C4-2B (cell line): Measurements from ENCODE around the gene MOV10L1.

Experiments
- H3K27ac ChIP-seq: fragments of 450-650 bp; 2 replicates; pipeline ENCODE4 v1.5.1; 2017
- ZFX ChIP-seq: fragments of 450-650 bp; IDR thresholded peaks from 2 replicates; pipeline ENCODE4 v1.6.1; 2017
- TF ChIP-seq, protein P1 (sequence below): fragments of 450-650 bp; conservative IDR thresholded peaks from 2 replicates; pipeline ENCODE4 v1.5.1; 2017; ENCODE audit warnings: mild to moderate bottlenecking

Gene MOV10L1

DNA sequence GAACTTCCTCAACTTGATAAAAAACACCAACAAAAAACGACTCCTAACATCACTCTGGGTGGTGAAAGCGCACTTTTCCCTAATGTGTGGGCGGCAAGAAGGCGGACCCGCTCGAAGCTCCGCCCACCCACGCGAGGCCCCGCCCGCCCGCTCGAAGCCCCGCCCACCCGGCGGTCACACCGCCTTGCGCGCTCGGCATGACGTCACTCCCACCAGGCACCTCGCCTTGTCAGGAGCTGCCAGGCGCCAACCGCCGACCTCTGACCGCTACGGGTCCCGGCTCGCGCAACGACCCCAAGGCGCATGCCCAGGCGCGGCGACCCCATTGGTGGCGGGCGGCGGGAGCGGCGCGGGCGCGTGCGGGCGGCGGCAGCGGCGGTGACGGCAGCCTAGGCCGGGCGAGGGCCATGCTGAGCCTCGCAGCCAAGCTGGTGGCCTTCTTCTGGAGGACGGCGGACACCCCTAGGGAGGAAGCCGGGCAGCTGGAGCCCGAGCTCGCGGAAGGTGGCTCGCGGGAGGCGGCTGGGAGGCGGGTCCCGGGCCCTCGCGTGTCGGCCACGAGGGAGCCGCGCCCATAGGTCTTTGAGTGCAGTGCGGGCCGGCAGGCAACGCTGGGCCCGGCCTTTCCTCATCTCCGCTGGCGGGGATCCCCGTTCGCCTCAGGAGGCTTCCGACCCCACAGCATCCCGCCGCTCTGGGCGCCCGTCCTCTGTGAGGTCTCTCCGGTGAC is at the start of gene MOV10L1:
Gene MOV10L1 (plus strand): TSS at position 325 of the 730 bp plus-strand sequence. CDS start 83 bp downstream, at position 408.
- no peak for TF ChIP-seq ZFX
- TF ChIP-seq, protein P1, sequence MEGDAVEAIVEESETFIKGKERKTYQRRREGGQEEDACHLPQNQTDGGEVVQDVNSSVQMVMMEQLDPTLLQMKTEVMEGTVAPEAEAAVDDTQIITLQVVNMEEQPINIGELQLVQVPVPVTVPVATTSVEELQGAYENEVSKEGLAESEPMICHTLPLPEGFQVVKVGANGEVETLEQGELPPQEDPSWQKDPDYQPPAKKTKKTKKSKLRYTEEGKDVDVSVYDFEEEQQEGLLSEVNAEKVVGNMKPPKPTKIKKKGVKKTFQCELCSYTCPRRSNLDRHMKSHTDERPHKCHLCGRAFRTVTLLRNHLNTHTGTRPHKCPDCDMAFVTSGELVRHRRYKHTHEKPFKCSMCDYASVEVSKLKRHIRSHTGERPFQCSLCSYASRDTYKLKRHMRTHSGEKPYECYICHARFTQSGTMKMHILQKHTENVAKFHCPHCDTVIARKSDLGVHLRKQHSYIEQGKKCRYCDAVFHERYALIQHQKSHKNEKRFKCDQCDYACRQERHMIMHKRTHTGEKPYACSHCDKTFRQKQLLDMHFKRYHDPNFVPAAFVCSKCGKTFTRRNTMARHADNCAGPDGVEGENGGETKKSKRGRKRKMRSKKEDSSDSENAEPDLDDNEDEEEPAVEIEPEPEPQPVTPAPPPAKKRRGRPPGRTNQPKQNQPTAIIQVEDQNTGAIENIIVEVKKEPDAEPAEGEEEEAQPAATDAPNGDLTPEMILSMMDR = no peak
- no peak within 1 kb of the TSS for H3K27ac ChIP-seq

DNA sequence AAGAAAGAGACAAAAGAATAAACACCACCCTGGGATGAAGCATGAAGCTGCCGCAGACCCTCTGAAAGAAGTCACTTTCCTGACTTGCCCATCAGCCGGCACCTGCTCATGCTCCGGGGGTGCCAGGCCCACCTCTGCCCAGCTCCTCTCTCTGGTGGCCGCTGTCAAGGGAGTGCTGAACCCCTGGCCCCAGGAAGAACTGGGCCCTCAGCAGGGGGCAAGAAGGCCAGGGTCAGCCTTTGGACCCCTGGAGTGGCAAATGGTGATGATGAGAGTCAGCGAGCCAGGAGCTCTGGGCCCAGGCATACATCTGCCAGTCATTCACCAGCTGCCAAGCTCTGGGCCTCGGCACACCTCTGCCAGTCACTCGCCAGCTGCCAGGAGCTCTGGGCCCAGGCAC is 49.1 kb upstream of the MOV10L1 start:
- TF ChIP-seq, protein P1 = no peak
- no peak for TF ChIP-seq ZFX
- H3K27ac ChIP-seq = no peak overlapping the region

DNA sequence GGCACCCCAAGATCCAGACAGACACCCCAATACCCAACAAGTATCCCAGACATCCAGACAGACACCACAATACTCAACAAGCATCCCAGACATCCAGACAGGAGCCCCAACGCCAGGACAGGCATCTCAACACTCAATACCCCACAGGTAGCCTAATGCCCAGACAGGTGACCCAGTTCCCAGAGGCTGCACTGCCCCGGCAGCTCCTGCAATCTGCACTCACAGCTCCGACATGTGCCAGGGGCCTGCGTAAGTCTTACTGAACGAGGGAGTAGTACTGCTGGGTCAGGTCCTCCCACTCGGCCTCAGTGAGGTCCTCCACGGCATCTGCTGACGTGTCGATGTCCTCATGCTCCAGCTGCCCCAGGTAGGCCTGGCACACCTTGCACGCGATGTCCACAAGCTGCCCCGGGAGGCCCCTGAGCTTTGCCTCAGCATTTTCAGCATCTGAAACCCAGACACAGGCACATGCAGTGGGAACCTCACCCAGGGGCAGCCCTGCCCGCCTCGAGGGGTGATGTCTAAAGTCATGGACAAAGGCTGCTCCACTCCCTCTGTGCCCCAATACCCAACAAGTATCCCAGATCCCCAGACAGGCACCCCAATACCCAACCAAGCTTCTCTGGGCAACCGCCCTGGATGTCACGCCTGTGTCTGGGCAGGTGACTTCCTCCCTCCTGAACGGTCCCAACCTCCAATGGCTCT is 48.3 kb upstream of the MOV10L1 start:
- TF ChIP-seq, protein P1 = no peak
- TF ChIP-seq ZFX = no peak
- H3K27ac ChIP-seq = no peak overlapping the region

DNA sequence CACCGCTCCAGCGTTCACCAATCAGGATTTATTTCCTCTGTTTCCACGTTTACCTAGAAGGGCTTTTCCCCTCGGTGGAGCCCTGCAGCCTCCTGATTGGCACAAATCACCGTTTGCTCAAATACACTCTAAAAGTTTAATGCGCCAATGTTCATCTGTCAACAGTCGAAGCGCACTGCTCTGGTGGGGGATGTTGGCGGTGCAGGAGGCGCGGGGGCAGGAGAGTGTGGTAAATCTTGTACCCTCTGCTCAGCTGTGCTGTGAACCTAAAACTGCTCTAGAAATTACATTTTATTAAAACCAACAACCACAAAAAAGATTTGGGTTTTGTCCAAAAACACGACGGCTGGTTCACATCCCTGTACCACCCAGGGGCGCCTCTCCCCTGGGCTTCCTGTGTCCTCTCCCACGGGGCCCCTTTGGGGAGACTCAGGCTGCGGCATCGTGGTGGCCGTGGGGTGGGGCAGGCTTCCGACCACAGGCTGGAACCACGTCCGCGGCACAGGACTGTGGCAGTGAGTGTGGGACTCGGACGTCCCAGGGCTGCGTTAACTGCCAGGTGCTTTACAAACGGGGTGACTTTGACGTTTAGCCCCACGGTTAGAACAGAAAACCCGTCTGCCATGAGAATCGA is 45.2 kb upstream of the MOV10L1 start:
- no peak for TF ChIP-seq ZFX
- TF ChIP-seq, protein P1 = no peak
- H3K27ac ChIP-seq = no peak overlapping the region

DNA sequence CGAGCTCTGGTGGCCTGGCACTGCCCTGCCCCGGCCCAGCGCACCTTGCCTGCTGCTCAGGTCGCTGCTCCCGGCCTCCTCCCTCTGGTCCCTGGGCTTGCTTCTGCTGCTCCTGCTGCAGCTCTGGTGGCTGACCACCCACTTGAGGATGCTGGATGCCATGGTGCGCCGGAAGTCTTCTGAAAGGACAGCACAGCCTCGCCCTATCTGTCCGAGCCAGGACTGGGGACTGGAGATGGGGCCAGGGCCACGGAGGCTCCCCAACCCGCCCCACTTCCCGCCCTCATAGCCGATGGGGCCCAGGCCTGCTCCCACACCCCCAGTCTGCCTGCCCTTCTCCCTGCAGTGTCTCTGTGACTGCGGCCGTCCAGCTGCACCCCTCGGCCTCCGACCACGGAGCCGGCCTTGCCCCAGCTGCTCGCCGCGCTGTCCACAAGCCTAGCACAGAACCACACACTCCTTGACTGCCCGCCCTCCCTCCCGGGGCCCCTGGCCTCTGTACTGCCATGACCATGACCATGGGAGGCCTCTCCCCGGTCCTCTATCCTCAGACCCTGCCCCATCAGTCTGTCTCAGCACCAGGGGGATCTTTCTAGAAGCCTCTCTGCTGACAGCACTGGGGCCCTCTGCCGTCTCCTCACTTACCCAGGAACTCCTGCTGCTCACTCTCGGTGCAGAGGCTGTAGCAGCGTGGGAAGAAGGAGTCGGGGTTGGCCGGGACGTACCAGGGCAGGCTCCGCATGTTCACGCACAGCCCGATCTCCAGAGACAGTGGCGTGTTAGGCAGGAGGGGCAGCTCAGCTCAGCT is 44.4 kb upstream of the MOV10L1 start:
- TF ChIP-seq ZFX = no peak
- TF ChIP-seq, protein P1 = no peak
- no peak overlapping the region for H3K27ac ChIP-seq

DNA sequence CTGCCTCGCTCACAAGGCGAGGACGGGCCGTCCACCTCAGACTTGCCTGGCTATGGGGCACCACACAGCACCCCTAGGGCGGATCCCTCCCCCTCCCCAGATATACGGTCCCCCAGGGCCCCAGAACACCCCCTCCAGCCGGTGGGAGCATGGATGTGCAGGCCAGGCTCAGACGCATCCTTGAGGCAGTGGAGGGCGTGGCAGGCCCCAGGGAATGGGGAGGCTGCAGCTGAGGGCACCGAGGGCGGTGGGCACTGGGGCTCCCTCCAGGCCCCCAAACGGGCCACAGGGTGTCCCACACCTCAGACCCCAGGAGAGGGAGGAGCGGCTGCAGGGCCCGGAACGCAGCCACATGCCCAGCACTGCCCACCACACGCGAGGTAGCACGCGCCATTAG is 43.8 kb upstream of the MOV10L1 start:
- H3K27ac ChIP-seq = no peak overlapping the region
- no peak for TF ChIP-seq ZFX
- TF ChIP-seq, protein P1 = no peak
